DMS153 (cell line): ENCODE results near the gene B3GNT7.
"Not testable (repeated sequence)": the region's sequence is repeated elsewhere in the genome, so short reads cannot be mapped to it uniquely, and the experiment has no call there.

Experiments
- DNase-seq: peaks from one replicate; lab custom pipeline; 2025; lab: John Stamatoyannopoulos, UW

The B3GNT7 gene

GRCh38 chr2:231400681-231401080 is 5.2 kb downstream of the B3GNT7 start:
- not testable (repeated sequence) for DNase-seq

GRCh38 chr2:231401101-231401500 is 5.6 kb downstream of the B3GNT7 start:
- DNase-seq, result not testable (repeated sequence)

- DNase-seq, result not testable (repeated sequence)
Measured at GRCh38 chr2:231403421-231404182, 8.1 kb downstream of the B3GNT7 start.

GRCh38 chr2:231404183-231404578 is 8.7 kb downstream of the B3GNT7 start:
- DNase-seq, result not testable (repeated sequence)

- not testable (repeated sequence) for DNase-seq
Measured at GRCh38 chr2:231405601-231406367, 10.3 kb downstream of the B3GNT7 start.

- not testable (repeated sequence) for DNase-seq
Measured at GRCh38 chr2:231407686-231408085, 12.2 kb downstream of the B3GNT7 start.

- DNase-seq, result not testable (repeated sequence)
Measured at GRCh38 chr2:231408304-231408703, 12.8 kb downstream of the B3GNT7 start.

- DNase-seq, result no peak
Measured at GRCh38 chr2:231409776-231410175, 14.3 kb downstream of the B3GNT7 start.

GRCh38 chr2:231410293-231411004 is 14.9 kb downstream of the B3GNT7 start:
- DNase-seq, result no peak

GRCh38 chr2:231411237-231411636 is 15.7 kb downstream of the B3GNT7 start:
- DNase-seq, result no peak

- peak; percentile 54 for DNase-seq
Measured at GRCh38 chr2:231411831-231412617, 16.5 kb downstream of the B3GNT7 start.

GRCh38 chr2:231412618-231412963 is 17.1 kb downstream of the B3GNT7 start:
- DNase-seq, result no peak

- DNase-seq, result no peak
Measured at GRCh38 chr2:231413456-231413855, 17.9 kb downstream of the B3GNT7 start.

- DNase-seq, result no peak
Measured at GRCh38 chr2:231413921-231414476, 18.5 kb downstream of the B3GNT7 start.

GRCh38 chr2:231415029-231415428 is 19.5 kb downstream of the B3GNT7 start:
- no peak for DNase-seq

GRCh38 chr2:231418820-231419640 is 23.5 kb downstream of the B3GNT7 start:
- no peak for DNase-seq

- DNase-seq, result no peak
Measured at GRCh38 chr2:231421051-231421580, 25.6 kb downstream of the B3GNT7 start.

- no peak for DNase-seq
Measured at GRCh38 chr2:231422056-231422455, 26.5 kb downstream of the B3GNT7 start.

GRCh38 chr2:231423176-231423575 is 27.7 kb downstream of the B3GNT7 start:
- no peak for DNase-seq

GRCh38 chr2:231425291-231425810 is 29.8 kb downstream of the B3GNT7 start:
- DNase-seq, result no peak
